HepG2 (cell line): ENCODE data around the gene MAML1. TPM values are rescaled to one million over a fixed set of nuclear protein-coding genes. Genes with fewer than 3 reads are reported as not detected.

Experiments used
- ATAC-seq: fragments of 200-7000 bp; cut with Tn5 transposase; 3 replicates; pipeline ENCODE4 v1.9.1; 2020; ENCODE audit warnings: mild to moderate bottlenecking, moderate library complexity
- BruUV-seq: library from RNA; stranded (reverse); fragments of 400-500 nt; replicated peaks from 2 replicates; lab custom pipeline; 2021; lab: Mats Ljungman, UMichigan
- CTCF ChIA-PET: fragments of 300-600 bp; formaldehyde crosslinking; extraction: SDS; loops from one replicate; lab custom pipeline; 2021; ENCODE audit warnings: low total read pairs, inconsistent platforms, low intra/inter-chr PET ratio; lab: Yijun Ruan, JAX
- POLR2A ChIA-PET: fragments of 350-600 bp; sonication (Branson Sonifier 250); formaldehyde crosslinking; loops from one replicate; lab custom pipeline; 2020; ENCODE audit warnings: antibody characterized with exemption, inconsistent platforms; lab: Yijun Ruan, JAX
- DNase-seq: peaks from one replicate; pipeline ENCODE4 v3.0.0-alpha.2; 2015; ENCODE audit warnings: low spot score
- FAIRE-seq: peaks from 3 replicates; lab custom pipeline; 2011; peaks lifted over from hg19 to GRCh38; lab: Jason Lieb, UNC
- H2AFZ ChIP-seq: one replicate; pipeline ENCODE4 v1.6.1; 2011; ENCODE audit warnings: low read length, inconsistent platforms
- H3K27ac ChIP-seq: fragments of 300-600 bp; 3 replicates; pipeline ENCODE4 v1.8.0; 2011; ENCODE audit warnings: mixed run types, mild to moderate bottlenecking, mixed read lengths, low read length, inconsistent platforms; ENCODE audit not compliant: insufficient read depth; ENCODE audit errors: extremely low read length
- H3K27me3 ChIP-seq, 2 experiments: fragments of 200-600 bp in 1 of 2; 2 replicates in 1 of 2; 3 replicates in 1 of 2; pipeline versions ENCODE4 v1.6.0 to v1.8.0; 2011; ENCODE audit warnings: low read length in 2 of 2, mild to moderate bottlenecking in 2 of 2, moderate library complexity in 2 of 2, inconsistent platforms in 1 of 2; ENCODE audit not compliant: insufficient read depth in 2 of 2, control insufficient read depth in 1 of 2
- H3K36me3 ChIP-seq, 2 experiments: fragments of 200-600 bp in 1 of 2; replicated peaks in 1 of 2; 2 replicates in 1 of 2; 3 replicates in 1 of 2; pipeline versions ENCODE4 v1.5.1 to v1.8.0; 2011; ENCODE audit warnings: low read length in 2 of 2, inconsistent platforms in 1 of 2; ENCODE audit not compliant: insufficient read depth in 2 of 2, control insufficient read depth in 1 of 2
- H3K4me1 ChIP-seq: 2 replicates; pipeline ENCODE4 v1.5.1; 2012; ENCODE audit warnings: low read length, inconsistent platforms; ENCODE audit not compliant: insufficient read depth
- H3K4me2 ChIP-seq: 2 replicates; pipeline ENCODE4 v1.6.0; 2011; ENCODE audit warnings: low read depth, low read length, inconsistent platforms
- H3K4me3 ChIP-seq, 3 experiments: fragments of 200-600 bp in 1 of 3; sonication (generic), shearing (Covaris generic) in 1 of 3; replicated peaks in 1 of 3; 2 replicates each; pipeline ENCODE4 v1.5.1; 2011 to 2016; ENCODE audit warnings: low read length in 3 of 3, inconsistent platforms in 2 of 3, low read depth in 2 of 3, mild to moderate bottlenecking in 2 of 3, control low read depth in 1 of 3, mixed read lengths in 1 of 3; ENCODE audit not compliant: insufficient read depth in 1 of 3
- H3K79me2 ChIP-seq: one replicate; pipeline ENCODE4 v1.6.1; 2011; ENCODE audit warnings: low read length, inconsistent platforms; ENCODE audit not compliant: insufficient read depth
- H3K9ac ChIP-seq: 2 replicates; pipeline ENCODE4 v1.6.0; 2011; ENCODE audit warnings: mild to moderate bottlenecking, low read depth, low read length, inconsistent platforms; ENCODE audit not compliant: insufficient read depth
- H3K9me3 ChIP-seq: 2 replicates; pipeline ENCODE4 v1.5.1; 2012; ENCODE audit warnings: mild to moderate bottlenecking, low read length
- H4K20me1 ChIP-seq: 2 replicates; pipeline ENCODE4 v1.6.0; 2011; ENCODE audit warnings: inconsistent platforms, mild to moderate bottlenecking, low read length, moderate library complexity; ENCODE audit not compliant: insufficient read depth
- AGO1 ChIP-seq: fragments of 200-400 bp; formaldehyde crosslinking; IDR thresholded peaks from 2 replicates; pipeline ENCODE4 v1.6.1; 2017; ENCODE audit warnings: mild to moderate bottlenecking, low read depth, low read length, moderate library complexity; ENCODE audit not compliant: poor library complexity, severe bottlenecking
- FOXA1 ChIP-seq, 2 experiments: fragments of 450-650 bp in 1 of 2; sonication (generic) in 1 of 2; formaldehyde crosslinking in 1 of 2; IDR thresholded peaks; 2 replicates each; pipeline versions ENCODE4 v1.4.0 to v1.6.1; 2016 to 2020; ENCODE audit warnings: missing genetic modification reagents in 1 of 2
- KDM2A ChIP-seq: sonication (generic); formaldehyde crosslinking; IDR thresholded peaks from 2 replicates; pipeline ENCODE4 v1.4.0; 2020; ENCODE audit warnings: low read depth, missing genetic modification reagents, borderline replicate concordance
- POLR2G ChIP-seq: fragments of 200-400 bp; formaldehyde crosslinking; IDR thresholded peaks from 2 replicates; pipeline ENCODE4 v1.6.1; 2018; ENCODE audit warnings: mild to moderate bottlenecking, low read depth, low read length, moderate library complexity
- TARDBP ChIP-seq: sonication (generic); formaldehyde crosslinking; IDR thresholded peaks from 2 replicates; pipeline ENCODE4 v1.8.0; 2022; ENCODE audit warnings: mild to moderate bottlenecking, missing genetic modification reagents
- ZBTB38 ChIP-seq: sonication (generic); formaldehyde crosslinking; IDR thresholded peaks from 2 replicates; pipeline ENCODE4 v1.5.1; 2020; ENCODE audit warnings: mild to moderate bottlenecking, missing genetic modification reagents
- ZBTB42 ChIP-seq: sonication (generic); formaldehyde crosslinking; IDR thresholded peaks from 2 replicates; pipeline ENCODE4 v1.5.0; 2020; ENCODE audit warnings: mild to moderate bottlenecking, missing genetic modification reagents
- ZC3H13 ChIP-seq: sonication (generic); formaldehyde crosslinking; IDR thresholded peaks from 2 replicates; pipeline ENCODE4 v1.8.1; 2023; ENCODE audit warnings: mild to moderate bottlenecking, missing genetic modification reagents, moderate library complexity
- ZNF326 ChIP-seq: sonication (generic); formaldehyde crosslinking; IDR thresholded peaks from 2 replicates; pipeline ENCODE4 v1.4.0; 2020; ENCODE audit warnings: missing genetic modification reagents, borderline replicate concordance
- ZNF605 ChIP-seq: sonication (generic); formaldehyde crosslinking; IDR thresholded peaks from 2 replicates; pipeline ENCODE4 v1.8.0; 2022; ENCODE audit warnings: mild to moderate bottlenecking, missing genetic modification reagents
- WGBS: methylation state at CpG from one replicate; pipeline ENCODE4 v1.1.6; 2017; ENCODE audit warnings: low lambda C conversion rate; 5-methylcytosine and 5-hydroxymethylcytosine counted together
- in situ Hi-C: cut with HindIII; loops from 2 replicates; pipeline ENCODE4 v1.10.0; 2017; ENCODE audit warnings: low pct_unique_long_range_greater_than_20kb; ENCODE audit not compliant: extremely low pct_ligation_motif_present
- intact Hi-C: fragments of 100-400 bp; cut with micrococcal nuclease; formaldehyde crosslinking; loops from one replicate; pipeline ENCODE4 v1.10.0; 2022; ENCODE audit not compliant: unreplicated experiment
- polyA plus RNA-seq, 8 experiments: library from polyadenylated mRNA; depleted of rRNA in 3 of 8; stranded (reverse) in 7 of 8; unstranded in 1 of 8; fragments of >200 nt; fragmentation: Illumina TruSeq in 4 of 8; extraction: Trizol in 4 of 8; gene quantifications; 2 replicates each; pipeline versions ENCODE4 v1.2.1 to v1.2.3, GENCODE V29; 2011 to 2016; ENCODE audit warnings: low read depth in 4 of 8, missing spikeins in 1 of 8, mixed read lengths in 1 of 8; ENCODE audit not compliant: insufficient read depth in 1 of 8
- total RNA-seq, 5 experiments: library from RNA; depleted of rRNA; stranded (reverse); fragments of >200 nt; fragmentation: Illumina TruSeq; extraction: Trizol; gene quantifications; 2 replicates each; pipeline ENCODE4 v1.2.3, GENCODE V29; 2016; ENCODE audit warnings: low read depth in 1 of 5
- TF ChIP-seq, protein P1 (sequence below): sonication (generic); formaldehyde crosslinking; IDR thresholded peaks from 2 replicates; pipeline ENCODE4 v1.4.0; 2020; ENCODE audit warnings: missing genetic modification reagents, mild to moderate bottlenecking, borderline replicate concordance
- TF ChIP-seq, protein P2 (sequence below): sonication (generic); formaldehyde crosslinking; IDR thresholded peaks from 2 replicates; pipeline ENCODE4 v1.8.1; 2022; ENCODE audit warnings: low read depth, mild to moderate bottlenecking, missing genetic modification reagents
- TF ChIP-seq, protein P3 (sequence below): sonication (generic); formaldehyde crosslinking; IDR thresholded peaks from 2 replicates; pipeline ENCODE4 v1.5.0; 2020; ENCODE audit warnings: mild to moderate bottlenecking, missing genetic modification reagents, moderate library complexity

Gene MAML1
- total and polyA plus RNA-seq, 2 of the 13 experiments (the other 11 are each of a cell fraction or from before 2014, with no cell fraction given), result 10.0 to 10.8 TPM

DNA sequence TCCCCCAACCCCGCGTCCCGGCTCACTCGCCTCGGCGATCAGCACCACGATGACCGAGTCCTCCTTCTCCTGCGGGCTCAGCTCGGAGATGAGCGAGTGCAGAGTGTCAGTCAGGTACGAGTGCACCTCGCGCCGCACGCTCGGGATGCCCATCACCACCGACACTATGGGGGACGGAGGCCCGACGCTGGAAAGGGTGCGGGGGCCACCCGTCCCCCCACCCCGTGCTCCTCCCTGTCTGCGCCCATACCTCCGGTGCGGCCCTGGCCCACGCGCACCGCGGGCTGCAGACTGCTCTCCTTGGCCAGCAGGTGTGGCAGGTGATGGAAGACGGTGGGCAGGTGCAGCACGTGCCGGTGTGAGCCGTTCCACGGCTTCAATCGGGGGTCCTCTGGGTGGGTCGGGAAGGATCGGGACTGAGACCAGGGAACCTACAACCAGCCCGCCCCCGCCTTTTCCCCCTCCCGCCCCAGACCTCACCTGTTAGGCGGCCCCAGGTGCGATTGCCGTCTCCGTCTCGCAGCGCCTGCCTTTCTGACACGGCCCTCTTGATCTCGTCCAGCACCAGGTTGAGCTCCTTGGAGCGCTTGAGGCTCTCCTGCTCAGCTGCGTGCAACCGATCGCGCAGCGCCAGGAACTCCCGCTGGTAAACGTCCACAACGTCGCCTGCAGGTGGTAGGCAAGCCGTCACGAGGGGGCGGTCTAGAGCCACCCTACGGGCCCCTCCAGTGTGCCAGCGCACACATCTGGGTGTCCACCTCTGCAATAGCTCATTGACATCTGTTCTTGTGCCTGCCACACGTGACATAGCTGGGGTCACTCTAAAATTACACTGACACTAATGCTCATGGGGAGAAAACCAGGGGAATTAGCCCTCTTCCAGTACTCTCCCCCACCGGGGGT lies 68.9 kb downstream of the MAML1 start:
- no peaks in the 10 kb centered on the region for H3K9me3 ChIP-seq
- peak; percentile 40 for DNase-seq
- peaks cover 40% of the 10 kb centered on the region for H3K4me1 ChIP-seq
- ATAC-seq, result peak; percentile 3; the same call in 2 of the 3 replicates
- no peak overlapping the region for H2AFZ ChIP-seq
- ChIA-PET CTCF (interaction anchor here (1.2 to 1.5 kb wide), 2 partner anchors 23 to 35 kb away, joined by 3 to 5 read pairs; no protein-coding TSS in a partner anchor), POLR2A (interaction anchor here (0.6 to 8.6 kb wide), 8 partner anchors 10 to 36 kb away, joined by 3 to 115 read pairs (median 5); partner anchors contain the start of gene SQSTM1)
- no TSS peak for BruUV-seq
- H3K27me3 ChIP-seq, result no peaks in the 10 kb centered on the region
- intact Hi-C loops, result no loop called here
- no peak overlapping the region for H3K9ac ChIP-seq
- H3K27ac ChIP-seq, result no peak overlapping the region
- no peak for FAIRE-seq
- no peak overlapping the region for H3K4me3 ChIP-seq
- no peak overlapping the region for H3K4me2 ChIP-seq
- WGBS, result 99% methylated on average over 58 of the region's 67 CpGs
- H3K36me3 ChIP-seq, result peaks cover 28 to 43% of the 10 kb centered on the region in 2 experiments; a peak in 4 of 5 replicates
- peaks cover 20% of the 10 kb centered on the region; the same call in 1 of the 2 replicates for H4K20me1 ChIP-seq
- peaks cover 27% of the 10 kb centered on the region for H3K79me2 ChIP-seq
- in situ Hi-C loops, result no loop called here
- TF ChIP-seq ZBTB38 (peak; percentile 100), ZC3H13 (CRISPR knock-in tag) (peak; percentile 35; the same call in 1 of the 2 replicates), POLR2G (peak; percentile 47), ZNF326 (0 out of 2 replicates have a peak, but pooled peaks have one; percentile 40), ZNF605 (CRISPR knock-in tag) (no peak), ZBTB42 (CRISPR knock-in tag) (0 out of 2 replicates have a peak, but pooled peaks have one; percentile 60), TARDBP (CRISPR knock-in tag) (no peak), KDM2A (CRISPR knock-in tag) (0 out of 2 replicates have a peak, but pooled peaks have one; percentile 43), FOXA1 (IDR thresholded peaks at IDR 0.05) (no peak), FOXA1 (CRISPR knock-in tag; IDR thresholded peaks at IDR 0.05) (peak; percentile 44; the same call in 1 of the 2 replicates), AGO1 (peak; percentile 9)
- TF ChIP-seq, protein P1, sequence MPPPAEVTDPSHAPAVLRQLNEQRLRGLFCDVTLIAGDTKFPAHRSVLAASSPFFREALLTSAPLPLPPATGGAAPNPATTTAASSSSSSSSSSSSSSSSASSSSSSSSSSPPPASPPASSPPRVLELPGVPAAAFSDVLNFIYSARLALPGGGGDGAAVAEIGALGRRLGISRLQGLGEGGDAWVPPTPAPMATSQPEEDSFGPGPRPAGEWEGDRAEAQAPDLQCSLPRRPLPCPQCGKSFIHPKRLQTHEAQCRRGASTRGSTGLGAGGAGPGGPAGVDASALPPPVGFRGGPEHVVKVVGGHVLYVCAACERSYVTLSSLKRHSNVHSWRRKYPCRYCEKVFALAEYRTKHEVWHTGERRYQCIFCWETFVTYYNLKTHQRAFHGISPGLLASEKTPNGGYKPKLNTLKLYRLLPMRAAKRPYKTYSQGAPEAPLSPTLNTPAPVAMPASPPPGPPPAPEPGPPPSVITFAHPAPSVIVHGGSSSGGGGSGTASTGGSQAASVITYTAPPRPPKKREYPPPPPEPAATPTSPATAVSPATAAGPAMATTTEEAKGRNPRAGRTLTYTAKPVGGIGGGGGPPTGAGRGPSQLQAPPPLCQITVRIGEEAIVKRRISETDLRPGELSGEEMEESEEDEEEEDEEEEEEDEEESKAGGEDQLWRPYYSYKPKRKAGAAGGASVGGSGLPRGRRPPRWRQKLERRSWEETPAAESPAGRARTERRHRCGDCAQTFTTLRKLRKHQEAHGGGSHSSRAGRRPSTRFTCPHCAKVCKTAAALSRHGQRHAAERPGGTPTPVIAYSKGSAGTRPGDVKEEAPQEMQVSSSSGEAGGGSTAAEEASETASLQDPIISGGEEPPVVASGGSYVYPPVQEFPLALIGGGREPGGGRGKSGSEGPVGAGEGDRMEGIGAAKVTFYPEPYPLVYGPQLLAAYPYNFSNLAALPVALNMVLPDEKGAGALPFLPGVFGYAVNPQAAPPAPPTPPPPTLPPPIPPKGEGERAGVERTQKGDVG (CRISPR knock-in tag), result peak; percentile 73; the same call in 1 of the 2 replicates
- TF ChIP-seq, protein P2, sequence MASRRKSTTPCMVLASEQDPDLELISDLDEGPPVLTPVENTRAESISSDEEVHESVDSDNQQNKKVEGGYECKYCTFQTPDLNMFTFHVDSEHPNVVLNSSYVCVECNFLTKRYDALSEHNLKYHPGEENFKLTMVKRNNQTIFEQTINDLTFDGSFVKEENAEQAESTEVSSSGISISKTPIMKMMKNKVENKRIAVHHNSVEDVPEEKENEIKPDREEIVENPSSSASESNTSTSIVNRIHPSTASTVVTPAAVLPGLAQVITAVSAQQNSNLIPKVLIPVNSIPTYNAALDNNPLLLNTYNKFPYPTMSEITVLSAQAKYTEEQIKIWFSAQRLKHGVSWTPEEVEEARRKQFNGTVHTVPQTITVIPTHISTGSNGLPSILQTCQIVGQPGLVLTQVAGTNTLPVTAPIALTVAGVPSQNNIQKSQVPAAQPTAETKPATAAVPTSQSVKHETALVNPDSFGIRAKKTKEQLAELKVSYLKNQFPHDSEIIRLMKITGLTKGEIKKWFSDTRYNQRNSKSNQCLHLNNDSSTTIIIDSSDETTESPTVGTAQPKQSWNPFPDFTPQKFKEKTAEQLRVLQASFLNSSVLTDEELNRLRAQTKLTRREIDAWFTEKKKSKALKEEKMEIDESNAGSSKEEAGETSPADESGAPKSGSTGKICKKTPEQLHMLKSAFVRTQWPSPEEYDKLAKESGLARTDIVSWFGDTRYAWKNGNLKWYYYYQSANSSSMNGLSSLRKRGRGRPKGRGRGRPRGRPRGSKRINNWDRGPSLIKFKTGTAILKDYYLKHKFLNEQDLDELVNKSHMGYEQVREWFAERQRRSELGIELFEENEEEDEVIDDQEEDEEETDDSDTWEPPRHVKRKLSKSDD (CRISPR knock-in tag), result peak; percentile 86; the same call in 1 of the 2 replicates
- TF ChIP-seq, protein P3, sequence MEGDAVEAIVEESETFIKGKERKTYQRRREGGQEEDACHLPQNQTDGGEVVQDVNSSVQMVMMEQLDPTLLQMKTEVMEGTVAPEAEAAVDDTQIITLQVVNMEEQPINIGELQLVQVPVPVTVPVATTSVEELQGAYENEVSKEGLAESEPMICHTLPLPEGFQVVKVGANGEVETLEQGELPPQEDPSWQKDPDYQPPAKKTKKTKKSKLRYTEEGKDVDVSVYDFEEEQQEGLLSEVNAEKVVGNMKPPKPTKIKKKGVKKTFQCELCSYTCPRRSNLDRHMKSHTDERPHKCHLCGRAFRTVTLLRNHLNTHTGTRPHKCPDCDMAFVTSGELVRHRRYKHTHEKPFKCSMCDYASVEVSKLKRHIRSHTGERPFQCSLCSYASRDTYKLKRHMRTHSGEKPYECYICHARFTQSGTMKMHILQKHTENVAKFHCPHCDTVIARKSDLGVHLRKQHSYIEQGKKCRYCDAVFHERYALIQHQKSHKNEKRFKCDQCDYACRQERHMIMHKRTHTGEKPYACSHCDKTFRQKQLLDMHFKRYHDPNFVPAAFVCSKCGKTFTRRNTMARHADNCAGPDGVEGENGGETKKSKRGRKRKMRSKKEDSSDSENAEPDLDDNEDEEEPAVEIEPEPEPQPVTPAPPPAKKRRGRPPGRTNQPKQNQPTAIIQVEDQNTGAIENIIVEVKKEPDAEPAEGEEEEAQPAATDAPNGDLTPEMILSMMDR, result peak; percentile 75
